Neural cell (in vitro differentiated cells): ENCODE results near the gene PCNX1. TPM values are rescaled to one million over a fixed set of nuclear protein-coding genes. Genes with fewer than 3 reads are reported as not detected.

ENCODE experiments used
- H2AFZ ChIP-seq: fragments of 200-600, 300-800 bp; sonication (generic), shearing (Covaris generic); 2 replicates; pipeline ENCODE4 v1.6.0; 2014; ENCODE audit warnings: low read depth, mild to moderate bottlenecking, antibody characterized with exemption, low read length, moderate library complexity
- H3F3A ChIP-seq: fragments of 200-600 bp; shearing (Covaris generic); 2 replicates; pipeline ENCODE4 v1.6.1; 2016; ENCODE audit warnings: mild to moderate bottlenecking, moderate library complexity, mixed read lengths, antibody characterized with exemption, low read length; ENCODE audit not compliant: insufficient read depth, poor library complexity, severe bottlenecking
- H3K27ac ChIP-seq: fragments of 200-600, 300-800 bp; sonication (generic), shearing (Covaris generic); 2 replicates; pipeline ENCODE4 v1.5.1; 2014; ENCODE audit warnings: mild to moderate bottlenecking, low read length, moderate library complexity
- H3K27me3 ChIP-seq: fragments of 300-800, 200-600 bp; sonication (generic), shearing (Covaris generic); 2 replicates; pipeline ENCODE4 v1.6.0; 2014; ENCODE audit warnings: mild to moderate bottlenecking, low read depth, low read length, moderate library complexity; ENCODE audit not compliant: insufficient read depth
- H3K36me3 ChIP-seq: fragments of 300-800, 200-600 bp; sonication (generic), shearing (Covaris generic); 2 replicates; pipeline ENCODE4 v1.5.1; 2014; ENCODE audit warnings: mild to moderate bottlenecking, antibody characterized with exemption, low read length, moderate library complexity; ENCODE audit not compliant: insufficient read depth
- H3K4me2 ChIP-seq: fragments of 300-800, 200-600 bp; sonication (generic), shearing (Covaris generic); 2 replicates; pipeline ENCODE4 v1.6.0; 2014; ENCODE audit warnings: mild to moderate bottlenecking, low read length
- H3K4me3 ChIP-seq: fragments of 300-800, 200-600 bp; sonication (generic), shearing (Covaris generic); 2 replicates; pipeline ENCODE4 v1.5.1; 2014; ENCODE audit warnings: mild to moderate bottlenecking, low read length, moderate library complexity
- H3K79me2 ChIP-seq: fragments of 200-600 bp; shearing (Covaris generic); replicated peaks from 2 replicates; pipeline ENCODE4 v1.6.0; 2014; ENCODE audit warnings: mild to moderate bottlenecking, low read length, moderate library complexity; ENCODE audit not compliant: insufficient read depth
- H3K9ac ChIP-seq: fragments of 300-800, 200-600 bp; sonication (generic), shearing (Covaris generic); 2 replicates; pipeline ENCODE4 v1.6.1; 2016; ENCODE audit warnings: mild to moderate bottlenecking, low read length, mixed read lengths
- H3K9me2 ChIP-seq: fragments of 200-600 bp; shearing (Covaris generic); 2 replicates; pipeline ENCODE4 v1.6.1; 2016; ENCODE audit warnings: mild to moderate bottlenecking, low read length, mixed read lengths; ENCODE audit not compliant: insufficient read depth
- H3K9me3 ChIP-seq: fragments of 200-600, 300-800 bp; sonication (generic), shearing (Covaris generic); 2 replicates; pipeline ENCODE4 v1.6.1; 2016; ENCODE audit warnings: mild to moderate bottlenecking, mixed run types, low read length, moderate library complexity, mixed read lengths
- H4K20me1 ChIP-seq: fragments of 200-600 bp; shearing (Covaris generic); 2 replicates; pipeline ENCODE4 v1.6.1; 2016; ENCODE audit warnings: mild to moderate bottlenecking, mixed run types; ENCODE audit not compliant: insufficient read depth
- CTCF ChIP-seq: fragments of 450-650 bp; IDR thresholded peaks from 2 replicates; pipeline ENCODE4 v1.5.1; 2014; ENCODE audit warnings: antibody characterized with exemption, mild to moderate bottlenecking, moderate library complexity; ENCODE audit not compliant: poor library complexity, severe bottlenecking
- EP300 ChIP-seq: fragments of 450-650 bp; conservative IDR thresholded peaks from 2 replicates; pipeline ENCODE4 v1.6.1; 2014; ENCODE audit warnings: antibody characterized with exemption, mild to moderate bottlenecking, moderate library complexity; ENCODE audit not compliant: poor library complexity, severe bottlenecking
- EZH2 ChIP-seq: fragments of 200-600, 300-800 bp; shearing (Covaris generic), sonication (generic); IDR thresholded peaks from 2 replicates; pipeline ENCODE4 v1.6.1; 2014; ENCODE audit warnings: antibody characterized with exemption, low read length, borderline replicate concordance, mild to moderate bottlenecking; ENCODE audit not compliant: insufficient read depth, poor library complexity, severe bottlenecking
- MXI1 ChIP-seq: fragments of 450-650 bp; conservative IDR thresholded peaks from 2 replicates; pipeline ENCODE4 v1.6.1; 2014; ENCODE audit warnings: antibody characterized with exemption, mild to moderate bottlenecking; ENCODE audit not compliant: poor library complexity, severe bottlenecking
- POLR2AphosphoS5 ChIP-seq: IDR thresholded peaks from 2 replicates; pipeline ENCODE4 v1.6.1; 2012
- RAD21 ChIP-seq: fragments of 450-650 bp; conservative IDR thresholded peaks from 2 replicates; pipeline ENCODE4 v1.6.1; 2014; ENCODE audit warnings: antibody characterized with exemption, mild to moderate bottlenecking, moderate library complexity
- REST ChIP-seq: IDR thresholded peaks from 2 replicates; pipeline ENCODE4 v1.6.1; 2012; ENCODE audit warnings: borderline replicate concordance
- SMC3 ChIP-seq: fragments of 450-650 bp; conservative IDR thresholded peaks from 2 replicates; pipeline ENCODE4 v1.6.1; 2014; ENCODE audit warnings: antibody characterized with exemption, mild to moderate bottlenecking, moderate library complexity; ENCODE audit not compliant: poor library complexity
- TAF1 ChIP-seq: IDR thresholded peaks from 2 replicates; pipeline ENCODE4 v1.6.1; 2012; ENCODE audit warnings: low read depth
- polyA plus RNA-seq: library from polyadenylated mRNA; depleted of rRNA; stranded (reverse); fragments of >200 nt; gene quantifications from 2 replicates; pipeline ENCODE4 v1.2.3, GENCODE V29; 2014

Gene PCNX1
- polyA plus RNA-seq, 1 donor from 2014 or later: 23.7 TPM

GRCh38 chr14:71006200-71006563, 98.9 kb downstream of the PCNX1 start:
- H2AFZ ChIP-seq: no peak overlapping the region
- H4K20me1 ChIP-seq: no peaks in the 10 kb centered on the region
- no peaks in the 10 kb centered on the region for H3K9me3 ChIP-seq
- no peak overlapping the region for H3K9ac ChIP-seq
- no peak overlapping the region for H3K4me2 ChIP-seq
- no peak overlapping the region for H3K4me3 ChIP-seq
- no peaks in the 10 kb centered on the region for H3F3A ChIP-seq
- H3K27me3 ChIP-seq: no peaks in the 10 kb centered on the region
- no peak overlapping the region for H3K27ac ChIP-seq
- no peaks in the 10 kb centered on the region for H3K9me2 ChIP-seq
- TF ChIP-seq TAF1 (no peak), MXI1 (no peak), POLR2AphosphoS5 (no peak), EZH2 (no peak), CTCF (no peak), SMC3 (no peak), EP300 (no peak), REST (no peak), RAD21 (no peak)
- no peaks in the 10 kb centered on the region for H3K79me2 ChIP-seq
- peaks cover 3% of the 10 kb centered on the region for H3K36me3 ChIP-seq

- Histone ChIP-seq H3K9ac (no peak overlapping the region), H4K20me1 (no peaks in the 10 kb centered on the region), H3K4me2 (no peak overlapping the region)
Observed at GRCh38 chr14:71011479-71011878, 104.2 kb downstream of the PCNX1 start.

More at GRCh38 chr14:71011479-71011878, 104.2 kb downstream of the PCNX1 start:
- Histone ChIP-seq H2AFZ (no peak overlapping the region), H3K27ac (no peak overlapping the region), H3K36me3 (peaks cover 11% of the 10 kb centered on the region), H3K9me2 (no peaks in the 10 kb centered on the region), H3F3A (no peaks in the 10 kb centered on the region), H3K27me3 (no peaks in the 10 kb centered on the region), H3K79me2 (no peaks in the 10 kb centered on the region), H3K4me3 (no peak overlapping the region), H3K9me3 (no peaks in the 10 kb centered on the region)
- TF ChIP-seq REST: no peak
- TF ChIP-seq MXI1: no peak
- peak; percentile 15 for TF ChIP-seq CTCF
